HS-5 (cell line): Measurements from ENCODE around the gene AFAP1L1.

Experiments
- DNase-seq: peaks from one replicate; pipeline ENCODE4 v3.0.0-alpha.2; 2012; ENCODE audit warnings: low read depth

AFAP1L1 gene

DNA sequence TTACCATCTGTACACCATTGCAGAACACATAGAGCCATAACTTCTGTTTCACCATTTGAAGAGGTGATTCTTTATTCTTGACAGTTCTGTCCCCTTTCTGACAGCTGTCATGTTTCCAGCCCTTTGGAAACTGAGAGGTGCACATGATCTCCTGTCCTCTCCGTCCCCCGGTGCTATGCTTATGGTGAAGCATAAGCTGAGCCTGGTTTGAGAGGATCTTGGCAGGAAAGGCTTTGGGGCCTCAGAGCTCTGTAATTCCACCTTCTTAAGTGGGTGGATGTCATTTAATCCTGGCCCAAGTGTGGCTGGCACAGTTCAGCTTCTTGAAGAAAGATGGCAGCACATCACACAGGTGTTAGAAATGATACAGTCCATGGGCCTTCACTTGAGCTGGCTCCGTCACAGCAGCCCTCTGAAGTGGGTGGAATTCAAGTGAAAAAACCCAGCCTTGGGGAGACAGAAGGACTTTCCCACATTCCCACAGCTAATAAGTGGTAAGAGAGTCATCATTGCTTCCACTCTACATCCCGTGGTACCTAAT is 43.0 kb downstream of the AFAP1L1 start:
- no peak for DNase-seq

DNA sequence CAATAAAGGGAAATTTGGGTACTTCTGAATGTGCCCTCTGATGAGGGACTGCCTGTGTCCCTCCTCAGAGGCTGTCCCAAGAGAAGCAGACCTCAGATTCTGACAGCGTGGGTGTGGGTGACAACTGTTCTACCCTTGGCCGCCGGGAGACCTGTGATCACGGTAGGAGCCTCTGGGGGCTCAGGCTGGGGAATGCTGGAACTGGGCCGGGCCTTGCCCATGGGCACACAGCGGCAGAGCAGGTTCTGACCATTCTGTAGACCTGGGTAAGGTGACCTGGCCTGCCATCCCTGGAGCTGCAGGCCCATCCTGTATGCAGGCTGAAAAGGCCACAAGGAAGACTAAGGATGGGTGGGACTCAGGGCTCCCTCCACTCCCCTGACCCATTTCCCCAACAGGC is 44.1 kb downstream of the AFAP1L1 start:
- DNase-seq: no peak

DNA sequence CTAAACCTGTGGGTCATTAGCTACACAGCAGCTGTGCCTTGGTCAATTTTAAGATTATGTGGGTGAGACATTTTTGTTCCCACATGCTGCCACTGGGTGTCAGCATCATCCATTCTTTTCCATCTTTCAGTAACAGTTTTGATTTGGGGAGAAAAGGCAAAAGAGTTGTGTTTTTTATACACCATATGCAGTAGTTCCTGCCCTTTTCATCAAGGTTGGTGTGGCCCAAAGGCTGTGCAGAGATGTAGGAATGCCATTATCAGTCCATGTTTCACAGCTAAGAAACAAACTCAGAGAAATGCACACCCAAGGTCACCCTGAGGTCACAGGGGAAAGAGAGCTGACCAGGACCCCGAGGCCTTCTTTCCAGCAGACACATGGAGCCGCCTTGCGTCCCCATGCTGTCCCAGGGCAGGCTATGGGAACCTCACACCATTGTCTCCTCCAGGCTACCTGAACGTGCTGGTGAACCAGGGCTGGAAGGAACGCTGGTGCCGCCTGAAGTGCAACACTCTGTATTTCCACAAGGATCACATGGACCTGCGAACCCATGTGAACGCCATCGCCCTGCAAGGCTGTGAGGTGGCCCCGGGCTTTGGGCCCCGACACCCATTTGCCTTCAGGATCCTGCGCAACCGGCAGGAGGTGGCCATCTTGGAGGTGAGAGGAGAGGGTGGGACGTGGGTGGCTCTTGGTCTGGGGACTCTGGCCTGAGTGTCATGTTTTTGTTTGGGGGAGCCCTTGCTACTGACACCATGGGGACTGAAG is 45.8 kb downstream of the AFAP1L1 start:
- no peak for DNase-seq

DNA sequence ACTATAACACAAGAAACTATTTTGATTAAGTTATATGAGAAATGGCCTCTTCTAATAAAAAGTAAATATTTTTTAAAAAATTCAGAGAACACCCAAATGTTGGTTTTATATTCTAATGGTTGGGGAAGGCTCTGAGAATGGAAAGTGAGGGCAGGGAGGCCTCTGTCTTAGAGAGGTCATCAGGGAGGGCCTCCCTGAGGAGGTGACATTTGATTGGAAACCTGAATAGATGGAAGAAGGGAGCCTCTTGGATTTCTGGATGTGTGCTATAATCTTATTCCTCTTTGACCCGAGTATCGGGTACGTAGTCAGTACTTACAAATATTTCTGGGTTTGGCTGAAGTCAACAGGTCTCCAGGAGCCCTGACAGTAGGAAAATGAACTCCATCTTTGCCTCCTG is 47.5 kb downstream of the AFAP1L1 start:
- no peak for DNase-seq

DNA sequence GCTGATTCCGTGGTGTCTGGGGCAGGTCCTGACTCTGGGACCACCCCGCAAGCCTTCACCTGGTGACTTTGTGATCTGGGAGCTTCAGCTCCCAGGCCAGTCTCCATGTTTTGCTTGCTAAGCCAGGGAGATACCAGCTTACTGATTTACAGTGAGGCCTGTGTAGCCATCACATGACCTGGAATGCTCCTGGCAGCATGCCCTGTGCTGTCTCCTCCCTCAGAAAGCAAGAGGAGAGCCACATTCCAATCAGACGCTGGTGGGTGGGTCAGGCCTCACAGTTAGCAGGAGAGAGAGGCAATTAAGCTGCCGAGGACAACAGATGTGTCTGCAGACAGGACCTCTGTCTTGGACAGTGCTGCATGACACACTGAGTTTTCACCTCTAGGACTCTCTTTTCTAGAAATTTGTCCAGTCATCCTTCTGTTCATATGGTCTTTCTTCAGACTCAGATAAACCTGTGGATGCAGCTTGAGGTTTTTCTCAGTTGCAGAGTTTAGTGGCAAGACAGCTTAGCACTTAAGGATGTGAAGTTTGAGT is 49.2 kb downstream of the AFAP1L1 start:
- DNase-seq: peak; percentile 82

DNA sequence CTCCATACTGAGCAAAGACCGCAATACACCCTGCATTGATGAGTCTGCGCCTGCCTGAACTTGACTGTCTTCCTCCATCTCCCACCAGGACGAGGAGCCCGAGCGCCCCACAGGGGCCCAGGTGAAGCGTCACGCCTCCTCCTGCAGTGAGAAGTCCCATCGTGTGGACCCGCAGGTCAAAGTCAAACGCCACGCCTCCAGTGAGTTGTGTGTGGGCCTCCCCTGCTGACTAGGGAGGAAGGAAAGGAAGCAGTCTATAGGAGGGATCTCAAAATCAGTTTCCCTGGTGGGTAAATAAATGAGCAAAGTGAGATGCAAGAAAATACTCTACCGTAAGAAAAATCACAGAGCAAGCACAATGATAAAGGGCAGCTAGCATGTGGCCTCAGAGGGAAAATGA is 50.9 kb downstream of the AFAP1L1 start:
- DNase-seq: no peak

DNA sequence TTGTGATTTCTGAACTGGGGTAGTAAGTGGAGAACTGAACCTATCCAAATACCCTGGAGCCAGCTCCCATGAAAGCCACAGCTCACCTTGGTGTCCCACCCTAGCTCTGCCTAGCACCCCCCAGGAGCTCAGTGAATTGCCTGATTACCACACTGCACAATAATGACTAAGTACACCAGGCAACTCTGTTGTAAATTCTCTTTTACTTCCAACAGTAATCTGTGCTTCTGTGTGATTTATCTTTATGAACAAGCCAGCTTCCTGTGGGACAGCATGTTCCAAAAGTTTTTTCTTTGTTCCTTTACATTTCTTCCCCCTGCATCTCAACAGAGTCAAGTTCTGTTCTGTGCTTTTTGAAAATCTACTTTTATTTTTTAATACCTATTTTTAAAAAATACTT is 51.6 kb downstream of the AFAP1L1 start:
- DNase-seq: no peak

DNA sequence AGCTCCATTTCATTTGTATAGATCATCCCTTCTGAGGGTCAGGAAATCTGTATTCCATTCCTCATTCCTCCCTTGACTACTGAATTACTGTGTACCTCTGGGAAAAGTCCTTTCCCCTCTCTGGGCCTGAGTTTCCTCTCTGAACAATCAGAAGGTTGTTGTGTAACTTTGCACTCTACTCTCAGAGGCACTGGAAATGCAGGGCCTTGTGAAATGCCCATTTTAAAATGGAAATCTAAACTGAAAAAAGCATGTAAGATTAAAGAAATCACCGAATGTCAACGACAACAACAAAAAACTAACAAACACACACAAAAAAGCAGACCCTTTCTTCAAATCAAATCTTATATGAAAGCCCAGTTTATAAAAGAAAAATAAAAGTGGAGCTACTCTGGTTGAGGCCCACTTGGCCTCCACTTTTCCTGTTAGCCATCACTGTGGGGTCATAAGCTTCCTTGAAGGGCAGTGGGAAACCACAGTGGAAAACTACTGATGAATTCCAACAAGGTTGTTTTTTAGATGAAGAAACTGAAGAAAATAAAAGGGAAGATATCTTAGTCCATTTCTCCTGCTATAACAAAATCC is 52.1 kb downstream of the AFAP1L1 start:
- no peak for DNase-seq

DNA sequence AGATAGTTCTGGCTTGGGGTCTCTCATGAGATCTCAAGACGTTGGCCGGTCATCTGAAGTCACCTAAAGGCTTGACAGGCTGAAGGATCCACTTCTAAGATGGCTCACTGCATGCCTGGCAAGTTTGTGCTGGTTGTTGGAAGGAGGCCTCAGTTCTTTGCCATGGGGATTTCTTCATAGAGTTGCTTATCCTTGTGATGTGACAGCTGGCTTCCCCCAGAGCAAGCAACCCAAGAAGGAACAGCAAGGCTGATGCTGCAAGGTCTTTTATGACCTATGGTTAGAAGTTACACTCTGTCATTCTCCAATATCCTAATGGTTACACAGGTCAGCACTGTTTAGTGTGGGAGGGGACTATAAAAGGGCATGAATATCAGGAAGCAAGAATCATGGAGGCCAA is 53.0 kb downstream of the AFAP1L1 start:
- DNase-seq: no peak

DNA sequence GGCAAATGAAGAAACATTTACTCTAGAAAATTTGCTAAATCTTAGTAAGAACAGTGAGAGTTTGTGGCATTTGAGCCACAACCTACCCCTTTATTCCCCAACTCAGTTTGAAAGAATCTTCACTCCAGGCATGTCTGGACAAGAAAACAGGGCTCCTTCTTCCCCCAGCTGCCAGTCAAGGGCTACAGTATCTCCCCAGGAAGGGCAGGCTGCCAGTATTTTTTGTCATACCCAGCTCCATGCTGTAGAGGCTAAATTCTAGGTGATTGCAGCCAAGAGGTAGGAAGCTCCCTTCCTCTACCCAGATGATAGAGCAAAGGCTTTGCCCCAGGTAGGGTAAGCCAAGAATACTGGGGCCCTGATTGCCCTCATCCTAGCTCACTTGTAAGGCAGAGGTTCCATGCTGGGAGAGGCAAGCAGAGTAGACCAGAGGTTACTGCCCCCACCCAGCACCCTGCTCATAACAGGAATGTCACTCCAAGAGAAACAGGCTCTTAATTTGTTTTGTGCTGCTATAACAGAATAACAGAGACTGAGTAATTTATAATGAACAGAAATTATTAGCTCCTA is 53.6 kb downstream of the AFAP1L1 start:
- no peak for DNase-seq

DNA sequence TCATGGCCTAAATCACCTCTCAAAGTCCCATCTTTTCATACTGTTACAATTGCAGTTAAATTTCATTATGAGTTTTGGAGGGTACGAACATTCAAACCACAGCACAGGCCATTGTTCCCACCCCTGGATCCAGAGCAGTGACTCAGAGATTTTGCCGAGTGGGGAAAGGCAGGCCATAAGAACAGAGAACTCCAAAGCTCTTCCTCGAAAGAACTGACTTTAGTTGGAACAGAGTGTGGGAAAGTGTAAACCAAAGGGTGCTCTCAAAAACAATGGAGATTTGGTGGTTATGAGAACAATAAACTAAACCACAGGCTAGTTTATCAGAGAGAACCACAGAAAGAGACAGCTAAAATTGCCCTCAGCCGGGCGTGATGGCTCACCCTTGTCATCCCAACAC is 54.2 kb downstream of the AFAP1L1 start:
- no peak for DNase-seq

DNA sequence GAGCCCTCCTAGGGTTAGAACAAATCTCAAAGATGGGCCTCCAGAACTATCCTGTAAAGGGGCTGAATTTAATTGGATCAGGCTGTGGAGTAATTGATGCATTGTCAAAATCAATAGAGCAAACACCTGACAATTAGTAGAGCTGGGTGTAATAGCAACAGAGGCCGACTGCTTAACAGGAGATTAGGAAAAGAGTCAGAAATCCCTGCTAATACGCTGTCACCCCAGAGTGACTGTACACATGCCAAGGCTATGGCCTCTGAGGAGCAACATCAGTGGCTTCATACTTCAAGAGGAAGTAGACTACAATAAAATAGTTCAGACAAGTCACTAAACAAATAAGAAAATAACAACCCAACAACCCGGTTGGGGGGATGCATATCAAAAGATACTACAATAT is 55.0 kb downstream of the AFAP1L1 start:
- DNase-seq: no peak

DNA sequence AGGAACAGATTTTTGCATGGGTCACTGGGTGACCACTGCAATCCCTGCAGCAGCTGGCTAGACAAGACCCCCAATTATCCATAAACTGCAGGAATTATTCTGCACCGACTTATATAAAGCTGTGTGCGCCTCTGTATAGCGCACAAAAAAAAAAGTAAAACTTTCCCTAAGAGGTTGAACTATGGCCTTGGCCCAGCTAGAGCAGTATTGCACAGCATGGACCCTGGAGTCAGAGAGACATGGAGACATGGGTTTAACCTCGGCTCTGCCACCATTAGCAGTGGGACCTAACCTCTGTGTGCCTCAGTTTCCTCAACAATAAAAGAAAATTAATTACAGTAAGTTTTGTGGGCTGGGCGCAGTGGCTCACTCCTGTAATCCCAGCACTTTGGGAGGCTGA is 56.5 kb downstream of the AFAP1L1 start:
- DNase-seq: no peak

DNA sequence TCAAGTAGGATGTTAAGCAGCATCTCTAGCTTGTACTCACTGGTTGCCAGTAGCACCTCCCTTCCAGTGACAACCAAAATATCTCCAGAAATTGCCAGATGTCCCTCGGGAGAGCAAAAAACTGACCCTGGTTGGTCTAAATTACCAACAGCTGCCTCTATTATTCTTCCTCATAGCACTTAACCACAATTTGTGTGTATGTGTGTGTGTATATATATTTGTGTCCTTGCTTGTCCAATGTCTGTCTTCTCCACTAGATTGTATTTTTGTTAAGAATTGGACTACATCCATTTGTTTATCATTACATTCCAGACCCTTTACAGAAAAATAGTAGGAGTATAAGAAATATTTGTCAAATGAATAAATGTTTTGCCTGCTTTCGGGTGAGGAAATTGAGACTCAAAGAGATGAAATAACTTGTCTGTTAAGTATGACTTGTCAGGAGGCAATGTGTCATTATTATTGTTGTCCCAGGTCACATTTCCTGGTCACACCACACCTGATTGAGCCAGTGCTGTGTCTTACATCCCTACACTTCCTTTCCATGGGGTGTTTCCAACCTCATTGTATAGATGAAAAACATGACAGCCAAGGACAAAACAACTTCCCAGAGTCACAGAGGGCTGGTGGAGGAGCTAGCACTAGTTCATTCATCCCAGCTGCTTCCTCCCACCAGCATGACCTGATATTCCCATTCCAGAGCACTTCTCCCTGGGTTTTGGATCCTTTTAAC is 62.2 kb downstream of the AFAP1L1 start:
- no peak for DNase-seq

DNA sequence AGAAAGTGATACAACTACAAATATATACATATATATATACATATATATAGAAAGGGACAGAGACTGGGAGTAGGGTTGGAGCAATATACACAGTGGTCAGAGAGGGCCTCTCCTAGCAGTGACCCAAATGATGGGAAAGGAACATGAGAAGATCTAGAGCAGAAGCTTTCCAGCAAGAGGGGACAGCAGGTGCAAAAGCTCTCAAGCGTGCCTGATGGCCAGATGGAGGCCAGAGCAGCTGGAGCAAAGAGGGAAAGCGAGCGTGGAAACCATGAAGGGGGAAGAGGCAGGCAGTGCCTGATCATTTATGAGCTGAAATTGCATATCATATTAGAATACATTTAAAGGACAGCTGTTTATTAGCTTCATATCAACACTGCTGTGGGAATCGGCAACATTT is 66.1 kb downstream of the AFAP1L1 start:
- no peak for DNase-seq

DNA sequence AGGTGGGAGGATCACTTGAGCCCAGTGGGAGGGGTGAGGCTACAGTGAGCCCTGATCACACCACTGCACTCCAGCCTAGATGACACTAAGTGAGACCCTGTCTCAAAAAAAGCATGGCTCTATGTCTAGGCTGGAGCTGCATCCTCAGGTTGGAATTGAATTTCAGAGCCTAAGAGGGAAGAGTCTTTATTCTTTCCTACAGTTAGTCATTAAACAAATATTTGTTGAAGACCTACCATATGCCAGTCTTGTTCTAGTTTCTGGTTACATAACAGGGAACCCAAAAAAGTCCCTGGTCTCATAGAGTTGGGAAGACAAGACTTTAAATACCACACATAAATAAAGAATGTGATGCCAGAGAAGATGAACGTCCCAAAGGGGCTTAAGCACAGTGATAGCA is 66.7 kb downstream of the AFAP1L1 start:
- DNase-seq: no peak

DNA sequence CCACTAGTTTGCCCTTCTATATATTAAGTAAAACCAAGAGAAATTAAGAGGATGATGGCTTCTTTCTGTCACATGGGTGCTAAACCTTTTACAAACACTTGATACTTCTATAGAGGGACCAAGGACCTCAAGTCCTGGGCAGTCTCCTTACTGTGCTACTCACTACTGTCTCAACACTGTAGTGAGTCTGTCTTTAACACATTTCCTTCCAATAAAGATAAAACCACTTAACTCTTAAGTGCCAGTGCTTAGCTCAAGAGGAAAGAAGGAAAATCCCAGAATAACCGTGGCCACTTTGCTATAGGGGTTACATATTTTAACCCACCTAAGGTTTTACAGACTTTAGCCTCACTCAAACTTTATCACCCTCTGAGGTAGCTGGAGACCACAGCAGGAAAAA is 69.3 kb downstream of the AFAP1L1 start:
- DNase-seq: no peak

DNA sequence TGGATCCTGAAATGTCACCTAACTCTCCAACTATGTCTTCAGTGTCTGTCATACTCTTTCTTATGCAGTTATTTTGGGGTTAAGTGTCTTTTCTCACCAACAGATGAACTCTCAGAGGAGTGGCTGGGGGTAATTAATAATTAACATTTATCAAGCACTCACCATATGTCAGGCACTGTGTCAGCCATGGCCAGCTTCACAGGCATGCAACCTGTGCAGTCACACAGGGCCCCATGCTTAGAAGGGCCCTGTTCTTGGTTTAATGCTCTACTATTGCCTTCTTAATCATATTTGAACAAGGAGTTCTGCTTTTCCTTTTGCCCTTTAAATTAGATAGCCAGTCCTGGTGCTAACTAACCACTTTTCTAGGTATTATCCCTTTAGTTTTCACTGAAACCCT is 70.2 kb downstream of the AFAP1L1 start:
- no peak for DNase-seq

DNA sequence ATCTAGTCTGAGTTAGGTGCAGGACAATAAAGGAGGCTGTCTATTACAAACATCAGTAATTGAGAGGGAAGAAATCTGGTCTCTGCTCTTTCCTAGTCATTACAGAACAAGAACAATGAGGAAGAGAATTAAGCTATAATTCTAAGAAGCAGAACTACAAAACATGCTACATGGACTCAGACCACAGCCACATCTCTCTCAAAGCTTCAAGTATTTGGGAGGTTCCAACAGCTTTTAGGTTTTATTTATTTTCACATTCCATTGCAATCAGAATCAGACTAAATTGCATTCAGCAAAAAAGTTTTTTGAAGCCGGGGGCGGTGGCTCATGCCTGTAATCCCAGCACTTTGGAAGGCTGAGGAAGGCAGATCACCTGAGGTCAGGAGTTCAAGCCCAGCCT is 72.5 kb downstream of the AFAP1L1 start:
- no peak for DNase-seq

DNA sequence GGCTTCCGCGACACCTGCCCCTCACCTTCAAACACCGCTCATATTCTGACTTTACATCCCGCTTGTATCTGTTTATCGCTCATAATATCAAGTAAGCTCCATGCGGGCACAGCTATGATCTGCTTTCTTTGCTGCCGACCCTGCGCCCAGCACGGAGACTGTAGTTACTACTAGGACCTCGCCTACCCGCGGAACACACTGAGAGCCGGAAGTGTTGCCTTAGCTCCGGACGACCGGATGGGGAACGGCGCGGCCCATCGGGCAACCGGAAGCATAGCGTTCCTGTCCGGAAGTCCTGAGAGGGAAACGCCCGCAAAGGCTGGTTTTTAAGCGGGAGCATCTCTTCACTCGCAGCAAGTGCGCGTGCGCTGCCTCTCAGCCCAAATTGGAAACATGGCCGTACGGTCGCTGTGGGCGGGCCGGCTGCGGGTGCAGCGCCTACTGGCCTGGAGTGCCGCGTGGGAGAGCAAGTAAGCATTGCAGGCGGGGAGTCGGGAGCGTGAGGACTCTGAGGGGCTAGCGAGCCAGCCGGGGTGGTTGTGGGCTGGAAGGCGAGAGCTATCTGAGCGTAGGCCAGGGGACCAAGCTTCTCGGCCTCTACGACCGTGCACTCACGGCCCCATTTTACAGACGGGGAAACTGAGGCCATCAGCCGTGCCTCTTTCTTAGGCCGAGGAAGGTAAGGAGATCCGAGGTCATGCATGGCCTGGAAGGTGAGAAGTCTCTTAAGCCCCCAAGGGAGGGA is 73.7 kb downstream of the AFAP1L1 start, which contains the start of gene GRPEL2:
Gene GRPEL2 (plus strand): TSS at position 353 of the 745 bp plus-strand sequence. CDS start 41 bp downstream, at position 394.
- peak; percentile 91 for DNase-seq

DNA sequence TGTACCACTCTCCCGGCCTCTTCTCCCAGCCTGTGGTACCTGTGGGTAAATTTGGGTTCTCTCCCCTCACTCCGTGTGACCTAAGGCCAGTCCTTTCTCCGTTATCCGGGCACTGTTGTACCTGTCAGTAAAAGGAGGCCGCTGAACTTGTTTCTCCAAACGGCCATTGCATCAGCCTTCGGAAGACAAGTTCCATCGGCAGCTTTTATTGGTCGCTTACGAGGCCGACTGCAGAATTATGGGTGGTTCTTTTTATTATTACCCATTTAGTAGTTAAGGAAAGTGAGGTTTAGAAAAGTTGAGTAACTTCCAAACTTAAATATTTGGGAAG is 74.2 kb downstream of the AFAP1L1 start:
- no peak for DNase-seq

DNA sequence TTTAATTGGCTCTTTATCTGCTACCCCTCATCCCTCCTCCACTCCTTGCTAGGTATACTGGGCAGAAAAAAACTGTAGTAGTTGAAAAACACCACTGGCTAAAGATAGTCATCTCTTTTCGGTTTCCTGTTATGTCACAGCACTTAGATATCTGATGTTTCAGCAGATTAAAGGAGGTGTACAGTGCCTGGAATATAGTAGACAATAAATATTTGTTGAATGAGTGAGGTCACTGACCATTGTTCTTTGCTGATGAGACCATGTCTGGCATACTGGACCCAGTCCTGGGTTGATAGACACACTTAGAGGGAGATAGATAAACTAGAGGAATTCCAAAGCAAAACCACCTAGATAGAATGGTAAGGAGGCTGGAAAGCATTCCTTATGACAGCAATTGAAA is 76.9 kb downstream of the AFAP1L1 start:
- no peak for DNase-seq
